ENCODE data around the gene GAL3ST3. TPM values are rescaled to one million over a fixed set of nuclear protein-coding genes. Genes with fewer than 3 reads are reported as not detected.
A peak's percentile ranks its signal among the peaks of the same experiment; 100 is the strongest.

The GAL3ST3 gene
- total and polyA plus RNA-seq, 8 donors = 0.09 to 0.63 (median 0.20) TPM; not detected in 3

GRCh38 chr11:66059966-66060680 lies 11.2 kb upstream of the GAL3ST3 start:
- no peaks in the 10 kb centered on the region for H3K9me3 ChIP-seq
- intact Hi-C loops (cut with DNase I) = no loop called here
- DNase-seq (no peak), ATAC-seq (no peak)
- H3K4me1 ChIP-seq = no peaks in the 10 kb centered on the region
- H3K36me3 ChIP-seq = peaks cover 0 to 100% of the 10 kb centered on the region in 2 donors
- no peak overlapping the region for H3K4me3 ChIP-seq
- TF ChIP-seq CTCF (IDR thresholded peaks at IDR 0.05) = no peak
- no peaks in the 10 kb centered on the region for H3K27me3 ChIP-seq
- H3K27ac ChIP-seq = no peak overlapping the region

GRCh38 chr11:66056501-66056900 lies 7.5 kb upstream of the GAL3ST3 start:
- intact Hi-C loops (cut with DNase I) = no loop called here
- Histone ChIP-seq H3K27me3 (no peaks in the 10 kb centered on the region), H3K4me1 (peaks cover 9 to 22% of the 10 kb centered on the region in 2 donors), H3K27ac (no peak overlapping the region), H3K9me3 (no peaks in the 10 kb centered on the region), H3K4me3 (no peak overlapping the region), H3K36me3 (peaks cover 0 to 81% of the 10 kb centered on the region in 2 donors)
- no peak for DNase-seq
- ATAC-seq = no peak
- TF ChIP-seq CTCF (IDR thresholded peaks at IDR 0.05) = no peak

GRCh38 chr11:66055021-66055420 lies 6.1 kb upstream of the GAL3ST3 start:
- DNase-seq (no peak), ATAC-seq (no peak)
- intact Hi-C loops (cut with DNase I) = no loop called here
- Histone ChIP-seq H3K36me3 (peaks cover 0 to 66% of the 10 kb centered on the region in 2 donors), H3K27ac (no peak overlapping the region), H3K27me3 (no peaks in the 10 kb centered on the region), H3K4me1 (peaks cover 9 to 29% of the 10 kb centered on the region in 2 donors), H3K4me3 (no peak overlapping the region), H3K9me3 (no peaks in the 10 kb centered on the region)
- TF ChIP-seq CTCF (IDR thresholded peaks at IDR 0.05) = no peak

- Histone ChIP-seq H3K9me3 (no peaks in the 10 kb centered on the region), H3K4me3 (peak overlapping the region; percentile 72 to 98), H3K27ac (peak overlapping the region; percentile 89 to 91), H3K4me1 (peaks cover 9 to 29% of the 10 kb centered on the region in 2 donors), H3K36me3 (peaks cover 0 to 42% of the 10 kb centered on the region in 2 donors), H3K27me3 (peaks cover 8 to 22% of the 10 kb centered on the region in 2 donors)
- ATAC-seq (no peak), DNase-seq (no peak)
- intact Hi-C loops (cut with DNase I) = no loop called here
- TF ChIP-seq CTCF (IDR thresholded peaks at IDR 0.05) = no peak
Observed at GRCh38 chr11:66052664-66052982, 3.7 kb upstream of the GAL3ST3 start.

GRCh38 chr11:66051766-66052663 lies 3.1 kb upstream of the GAL3ST3 start, which contains the start of gene SF3B2:
Gene SF3B2, plus strand, starts transcription at chr11:66052364. Its CDS starts 21 bp downstream, at chr11:66052385.
- Histone ChIP-seq H3K27ac (peak within 1 kb of the TSS; percentile 89 to 91), H3K4me3 (peak within 1 kb of the TSS; percentile 72 to 98), H3K4me1 (peaks cover 9 to 29% of the 10 kb centered on the region in 2 donors), H3K27me3 (peaks cover 8 to 26% of the 10 kb centered on the region in 2 donors), H3K36me3 (peaks cover 0 to 36% of the 10 kb centered on the region in 2 donors), H3K9me3 (no peaks in the 10 kb centered on the region)
- intact Hi-C loops (cut with DNase I) = no loop called here
- DNase-seq (peak; percentile 96 to 100 (median 99)), ATAC-seq (peak; percentile 98)
- no peak for TF ChIP-seq CTCF (IDR thresholded peaks at IDR 0.05)
